ENCODE measurements around the gene SMIM24.

GRCh38 chr19:3478409-3479176 lies 1.7 kb downstream of the SMIM24 start:
- TF ChIP-seq CTCF (IDR thresholded peaks at IDR 0.05) (no peak), POLR2A (IDR thresholded peaks at IDR 0.05) (no peak)

All from right lobe of liver (tissue), 4 donors.